ENCODE measurements around the gene PPARD. TPM values are rescaled to one million over a fixed set of nuclear protein-coding genes. Genes with fewer than 3 reads are reported as not detected.
A peak's percentile ranks its signal among the peaks of the same experiment; 100 is the strongest.
"Not testable (repeated sequence)": the region's sequence is repeated elsewhere in the genome, so short reads cannot be mapped to it uniquely, and the experiment has no call there.

Gene PPARD
- total RNA-seq, 1 donor from 2014 or later = 20.8 TPM

- H3K4me1 Mint-ChIP-seq; DNase-seq (ENCODE audit: low spot score in 2 of 2, unreplicated experiment in 2 of 2); H3K36me3 Mint-ChIP-seq; H3K27ac Mint-ChIP-seq; H3K4me3 Mint-ChIP-seq: not testable (repeated sequence)
- peaks cover 13% of the 10 kb centered on the region for H3K9me3 Mint-ChIP-seq
- peaks cover 40% of the 10 kb centered on the region for H3K27me3 Mint-ChIP-seq (ENCODE audit: low read depth)
- peak; percentile 9 for TF ChIP-seq CTCF (IDR thresholded peaks at IDR 0.05; ENCODE audit: unreplicated experiment)
These were observed 10.1 kb upstream of the PPARD start for GRCh38 chr6:35332074-35332887.

GRCh38 chr6:35341557-35341956 lies 801 bp upstream of the PPARD start:
- TF ChIP-seq CTCF (IDR thresholded peaks at IDR 0.05; ENCODE audit: unreplicated experiment) = no peak
- H3K27me3 Mint-ChIP-seq (ENCODE audit: low read depth) = peaks cover 10% of the 10 kb centered on the region
- H3K4me3 Mint-ChIP-seq = no peak overlapping the region
- H3K9me3 Mint-ChIP-seq = no peaks in the 10 kb centered on the region
- H3K27ac Mint-ChIP-seq = peak overlapping the region; percentile 98
- DNase-seq (ENCODE audit: low spot score in 2 of 2, unreplicated experiment in 2 of 2) = no peak
- peaks cover 2% of the 10 kb centered on the region for H3K36me3 Mint-ChIP-seq
- peaks cover 23% of the 10 kb centered on the region for H3K4me1 Mint-ChIP-seq

GRCh38 chr6:35343092-35343834 lies 905 bp downstream of the PPARD start:
- Mint-ChIP-seq H3K27me3 (ENCODE audit: low read depth) (no peaks in the 10 kb centered on the region), H3K4me3 (peak overlapping the region; percentile 84), H3K36me3 (peaks cover 5% of the 10 kb centered on the region)

GRCh38 chr6:35343835-35344550 lies 1.6 kb downstream of the PPARD start:
- Mint-ChIP-seq H3K9me3 (no peaks in the 10 kb centered on the region), H3K36me3 (peaks cover 11% of the 10 kb centered on the region), H3K27ac (peak overlapping the region; percentile 88), H3K4me3 (peak overlapping the region; percentile 84), H3K4me1 (peaks cover 23% of the 10 kb centered on the region), H3K27me3 (ENCODE audit: low read depth) (no peaks in the 10 kb centered on the region)
- no peak for TF ChIP-seq CTCF (IDR thresholded peaks at IDR 0.05; ENCODE audit: unreplicated experiment)
- no peak for DNase-seq (ENCODE audit: low spot score in 2 of 2, unreplicated experiment in 2 of 2)

More at GRCh38 chr6:35343092-35343834, 905 bp downstream of the PPARD start:
- TF ChIP-seq CTCF (IDR thresholded peaks at IDR 0.05; ENCODE audit: unreplicated experiment) = no peak
- Mint-ChIP-seq H3K4me1 (peaks cover 23% of the 10 kb centered on the region), H3K9me3 (no peaks in the 10 kb centered on the region), H3K27ac (peak overlapping the region; percentile 91)
- no peak for DNase-seq (ENCODE audit: low spot score in 2 of 2, unreplicated experiment in 2 of 2)

- H3K27ac Mint-ChIP-seq = no peak overlapping the region
- TF ChIP-seq CTCF (IDR thresholded peaks at IDR 0.05; ENCODE audit: unreplicated experiment) = no peak
- no peaks in the 10 kb centered on the region for H3K4me1 Mint-ChIP-seq
- no peaks in the 10 kb centered on the region for H3K9me3 Mint-ChIP-seq
- no peak overlapping the region for H3K4me3 Mint-ChIP-seq
- peaks cover 45% of the 10 kb centered on the region for H3K36me3 Mint-ChIP-seq
- no peaks in the 10 kb centered on the region for H3K27me3 Mint-ChIP-seq (ENCODE audit: low read depth)
- DNase-seq (ENCODE audit: low spot score in 2 of 2, unreplicated experiment in 2 of 2) = no peak
These were observed 9.1 kb downstream of the PPARD start for GRCh38 chr6:35351422-35351821.

All from mesothelial cell of epicardium (in vitro differentiated cells).